ENCODE measurements around the gene CDK11A. TPM values are rescaled to one million over a fixed set of nuclear protein-coding genes. Genes with fewer than 3 reads are reported as not detected.
"Not testable (repeated sequence)": the region's sequence is repeated elsewhere in the genome, so short reads cannot be mapped to it uniquely, and the experiment has no call there.

The CDK11A gene
- total RNA-seq, 1 donor from 2014 or later, result 70.4 TPM

DNA sequence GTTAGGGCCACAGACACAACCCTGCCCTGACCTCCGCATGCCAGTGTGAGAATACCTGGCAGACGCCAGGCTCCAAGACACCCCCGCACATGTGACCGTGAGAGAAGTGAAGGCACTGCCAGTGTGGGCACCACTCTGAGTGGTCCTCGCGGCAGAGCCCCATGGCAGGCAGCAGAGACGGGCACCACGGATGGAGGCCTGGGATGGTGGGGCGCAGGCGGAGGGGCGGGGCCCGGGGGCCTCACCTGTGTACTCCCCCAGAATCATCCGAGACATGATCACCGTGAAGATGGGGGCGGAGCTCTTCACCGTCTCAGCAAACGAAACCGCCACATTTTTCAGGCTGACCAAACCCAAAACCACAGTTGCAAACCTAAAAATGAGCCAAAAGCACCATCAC is 48.9 kb downstream of the CDK11A start:
- intact Hi-C loops (cut with micrococcal nuclease); H3K27ac Mint-ChIP-seq; DNase-seq; H3K4me3 Mint-ChIP-seq; H3K27me3 Mint-ChIP-seq; H3K9me3 Mint-ChIP-seq: not testable (repeated sequence)
- peaks cover 20% of the 10 kb centered on the region for H3K4me1 Mint-ChIP-seq
- peaks cover 16% of the 10 kb centered on the region for H3K36me3 Mint-ChIP-seq (ENCODE audit: low read depth)

DNA sequence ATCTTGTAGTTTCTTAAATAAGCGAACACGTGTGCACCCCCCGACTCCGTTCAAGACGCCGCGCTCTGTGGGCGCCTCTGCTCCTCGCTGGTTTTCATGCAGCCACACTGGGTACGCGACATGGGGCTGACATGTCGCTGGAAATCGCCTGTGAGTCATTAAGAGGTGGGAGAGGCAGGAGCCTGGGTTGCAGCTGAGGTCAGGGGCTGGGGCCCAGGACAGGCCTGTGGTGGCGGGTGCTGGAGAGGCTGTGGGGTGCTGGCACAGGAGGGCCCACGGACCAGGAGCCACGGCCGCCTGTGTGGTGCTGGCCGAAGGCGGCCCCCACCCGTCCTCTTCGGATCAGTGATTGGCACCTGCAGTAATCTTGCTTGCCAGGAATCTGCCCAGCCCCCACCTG is 49.4 kb downstream of the CDK11A start:
- H3K9me3 Mint-ChIP-seq; H3K27me3 Mint-ChIP-seq; DNase-seq; H3K27ac Mint-ChIP-seq; H3K4me3 Mint-ChIP-seq; intact Hi-C loops (cut with micrococcal nuclease): not testable (repeated sequence)
- Mint-ChIP-seq H3K36me3 (ENCODE audit: low read depth) (peaks cover 17% of the 10 kb centered on the region), H3K4me1 (peaks cover 20% of the 10 kb centered on the region)

DNA sequence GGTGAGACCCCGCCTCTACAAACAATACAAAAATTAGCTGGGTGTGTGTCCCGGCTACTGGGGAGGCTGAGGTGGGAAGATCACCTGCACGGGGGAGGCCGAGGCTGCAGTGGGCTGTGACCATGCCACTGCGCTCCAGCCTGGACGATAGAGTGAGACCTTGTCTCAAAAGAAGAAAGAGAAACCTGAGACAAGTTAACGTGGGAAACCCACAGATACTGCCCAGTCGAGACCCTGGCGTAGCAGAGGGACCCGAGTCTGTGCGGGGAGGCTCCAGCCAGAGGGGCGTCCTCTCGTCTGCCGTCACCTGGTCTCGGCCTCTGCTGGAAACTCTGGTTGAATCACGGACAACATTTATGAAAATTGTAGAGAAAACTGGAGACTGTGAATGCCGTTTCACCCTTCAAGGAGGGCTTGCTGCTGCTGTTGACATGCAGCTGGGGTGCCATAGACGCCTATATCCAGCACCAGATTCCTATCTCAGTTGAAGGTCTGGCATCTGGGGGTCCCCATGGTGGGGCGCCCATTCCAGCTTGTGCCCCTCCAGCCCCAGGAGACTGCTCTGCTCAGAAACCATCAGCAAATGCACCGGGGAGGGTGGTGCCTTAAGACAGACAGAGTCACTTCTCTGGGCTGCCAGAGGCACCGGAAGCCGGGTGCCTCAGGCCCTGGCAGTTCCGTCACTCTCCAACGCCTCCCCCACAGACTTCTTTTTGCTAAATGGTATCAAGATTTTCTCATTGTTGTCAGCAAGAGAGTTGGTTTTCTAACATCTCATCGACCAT is 51.8 kb downstream of the CDK11A start:
- Mint-ChIP-seq H3K27me3 (no peaks in the 10 kb centered on the region), H3K4me1 (peaks cover 4% of the 10 kb centered on the region), H3K4me3 (no peak overlapping the region), H3K9me3 (no peaks in the 10 kb centered on the region), H3K27ac (no peak overlapping the region), H3K36me3 (ENCODE audit: low read depth) (peaks cover 19% of the 10 kb centered on the region)
- DNase-seq, result no peak
- intact Hi-C loops (cut with micrococcal nuclease), result no loop called here

DNA sequence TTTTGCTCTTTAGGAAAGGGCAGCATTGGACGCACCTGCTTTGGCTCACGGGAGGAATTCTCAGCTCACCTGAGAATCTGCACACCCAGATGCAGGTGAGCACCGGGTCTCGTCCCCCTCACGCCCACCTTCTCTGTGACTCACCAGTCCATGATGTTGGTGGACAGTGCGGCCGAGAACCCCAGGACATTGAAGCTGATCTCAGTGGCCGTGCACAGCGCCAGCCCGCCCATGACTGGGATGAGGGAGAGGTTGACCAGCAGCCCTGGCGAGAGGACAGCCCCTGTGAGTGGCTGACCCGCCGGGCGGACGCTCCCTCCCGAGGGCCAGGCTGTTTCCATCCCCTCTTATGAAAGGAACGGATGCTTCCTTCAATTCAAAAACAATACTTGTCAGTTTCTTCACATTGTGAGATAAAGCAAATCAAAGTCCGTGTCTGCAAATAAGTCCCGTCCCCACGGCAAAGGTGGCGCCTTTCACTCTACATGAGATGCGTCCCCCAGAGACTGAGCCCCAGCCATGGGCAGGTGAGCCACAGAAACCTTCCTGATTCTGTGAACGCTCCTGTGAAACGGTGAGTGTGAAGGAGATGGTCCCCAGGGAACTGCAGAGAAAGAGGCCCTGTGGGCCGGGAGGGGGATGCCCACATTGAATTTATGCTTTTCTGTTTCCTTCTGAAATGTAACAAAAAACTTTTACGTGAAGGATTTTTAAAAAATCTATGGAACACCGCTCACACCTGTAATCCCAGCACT is 52.6 kb downstream of the CDK11A start:
- intact Hi-C loops (cut with micrococcal nuclease), result no loop called here
- H3K4me1 Mint-ChIP-seq, result peaks cover 4% of the 10 kb centered on the region
- DNase-seq, result no peak
- H3K9me3 Mint-ChIP-seq, result no peaks in the 10 kb centered on the region
- no peak overlapping the region for H3K4me3 Mint-ChIP-seq
- H3K36me3 Mint-ChIP-seq (ENCODE audit: low read depth), result peaks cover 20% of the 10 kb centered on the region
- no peak overlapping the region for H3K27ac Mint-ChIP-seq
- no peaks in the 10 kb centered on the region for H3K27me3 Mint-ChIP-seq

DNA sequence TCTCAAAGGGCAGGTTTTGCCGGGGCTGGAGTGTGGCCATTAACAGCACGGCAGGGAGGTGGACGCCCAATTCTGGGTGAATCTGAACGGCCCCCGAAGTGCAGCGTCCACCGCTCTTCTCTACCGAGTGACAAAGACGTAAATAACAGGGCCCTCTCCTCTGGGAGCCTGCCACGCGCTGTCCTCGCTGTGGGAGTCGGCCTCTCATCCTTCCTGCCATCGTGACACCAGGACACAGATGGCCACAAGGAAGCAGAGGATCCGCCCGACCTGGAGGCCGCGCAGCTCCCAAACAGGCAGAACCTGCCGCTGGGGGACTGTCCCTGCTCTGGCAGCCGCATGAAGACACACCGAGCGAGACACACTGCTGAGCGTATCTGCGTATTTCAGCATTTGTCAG is 53.3 kb downstream of the CDK11A start:
- Mint-ChIP-seq H3K4me3 (no peak overlapping the region), H3K27me3 (no peaks in the 10 kb centered on the region), H3K36me3 (ENCODE audit: low read depth) (peaks cover 24% of the 10 kb centered on the region), H3K27ac (no peak overlapping the region), H3K9me3 (no peaks in the 10 kb centered on the region), H3K4me1 (peaks cover 4% of the 10 kb centered on the region)
- DNase-seq, result no peak
- intact Hi-C loops (cut with micrococcal nuclease), result no loop called here

DNA sequence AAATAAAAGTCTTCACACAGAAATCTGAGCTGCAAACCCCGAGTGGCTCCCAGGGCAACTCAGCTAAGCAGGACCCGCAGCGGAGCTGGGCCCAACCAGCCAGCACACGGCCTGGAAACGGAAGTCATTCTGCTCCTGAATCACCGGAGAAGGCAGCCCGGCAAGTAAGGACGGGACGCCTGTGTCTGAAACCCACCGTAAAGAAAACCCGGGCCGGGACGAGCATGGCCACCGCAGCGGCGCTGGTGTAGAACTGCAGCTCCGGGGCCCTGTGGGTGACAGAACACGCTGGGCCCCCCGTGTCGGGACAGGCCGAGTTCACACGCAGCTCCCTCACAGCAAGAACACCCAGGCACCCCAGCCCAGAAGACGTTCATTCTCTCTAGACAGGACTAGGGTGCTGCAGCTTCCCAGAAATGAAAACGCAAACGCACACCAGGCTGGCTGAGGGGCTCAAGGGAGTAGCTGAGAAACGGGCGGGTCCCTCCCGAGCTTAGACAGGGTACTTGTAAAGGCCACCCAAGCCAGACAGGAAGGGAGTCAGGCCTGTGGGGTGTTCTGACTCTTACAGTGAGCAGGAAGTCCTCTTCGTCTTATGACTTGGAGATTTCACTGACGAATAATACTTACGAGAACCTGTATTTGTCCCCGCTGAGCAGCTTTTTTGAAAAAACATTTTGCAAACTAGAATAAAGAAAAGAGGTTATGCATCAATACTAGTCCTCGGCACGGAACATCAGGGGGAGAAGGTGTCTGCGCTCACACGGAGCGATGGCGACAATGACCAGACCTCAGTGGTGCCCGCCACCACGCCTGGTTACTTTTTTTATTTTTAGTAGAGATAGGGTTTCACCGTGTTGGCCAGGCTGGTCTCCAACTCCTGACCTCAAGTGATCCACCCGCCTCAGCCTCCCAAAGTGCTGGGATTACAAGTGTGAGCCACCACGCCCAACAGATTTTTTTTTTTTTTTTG is 54.4 kb downstream of the CDK11A start:
- intact Hi-C loops (cut with micrococcal nuclease), result no loop called here
- Mint-ChIP-seq H3K36me3 (ENCODE audit: low read depth) (peaks cover 25% of the 10 kb centered on the region), H3K4me1 (peaks cover 4% of the 10 kb centered on the region), H3K27me3 (no peaks in the 10 kb centered on the region), H3K4me3 (no peak overlapping the region), H3K9me3 (no peaks in the 10 kb centered on the region), H3K27ac (no peak overlapping the region)
- no peak for DNase-seq

DNA sequence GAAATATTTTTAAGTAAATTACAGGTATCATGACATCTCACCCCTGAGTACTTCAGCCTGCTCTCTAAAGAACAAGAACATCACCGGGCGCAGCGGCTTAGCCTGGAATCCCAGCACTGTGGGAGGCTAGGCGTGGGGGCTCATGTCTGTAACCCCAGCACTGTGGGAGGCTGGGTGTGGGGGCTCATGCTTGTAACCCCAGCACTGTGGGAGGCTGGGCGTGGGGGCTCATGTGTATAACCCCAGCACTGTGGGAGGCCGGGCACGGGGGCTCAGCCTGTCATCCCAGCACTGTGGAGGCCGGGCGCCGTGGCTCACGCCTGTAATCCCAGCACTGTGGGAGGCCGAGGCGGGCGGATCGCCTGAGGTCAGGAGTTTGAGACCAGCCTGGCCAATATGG is 57.6 kb downstream of the CDK11A start:
- no peak overlapping the region for H3K4me3 Mint-ChIP-seq
- intact Hi-C loops (cut with micrococcal nuclease), result no loop called here
- peaks cover 3% of the 10 kb centered on the region for H3K4me1 Mint-ChIP-seq
- H3K9me3 Mint-ChIP-seq, result no peaks in the 10 kb centered on the region
- no peaks in the 10 kb centered on the region for H3K27me3 Mint-ChIP-seq
- peaks cover 21% of the 10 kb centered on the region for H3K36me3 Mint-ChIP-seq (ENCODE audit: low read depth)
- H3K27ac Mint-ChIP-seq, result no peak overlapping the region
- no peak for DNase-seq

DNA sequence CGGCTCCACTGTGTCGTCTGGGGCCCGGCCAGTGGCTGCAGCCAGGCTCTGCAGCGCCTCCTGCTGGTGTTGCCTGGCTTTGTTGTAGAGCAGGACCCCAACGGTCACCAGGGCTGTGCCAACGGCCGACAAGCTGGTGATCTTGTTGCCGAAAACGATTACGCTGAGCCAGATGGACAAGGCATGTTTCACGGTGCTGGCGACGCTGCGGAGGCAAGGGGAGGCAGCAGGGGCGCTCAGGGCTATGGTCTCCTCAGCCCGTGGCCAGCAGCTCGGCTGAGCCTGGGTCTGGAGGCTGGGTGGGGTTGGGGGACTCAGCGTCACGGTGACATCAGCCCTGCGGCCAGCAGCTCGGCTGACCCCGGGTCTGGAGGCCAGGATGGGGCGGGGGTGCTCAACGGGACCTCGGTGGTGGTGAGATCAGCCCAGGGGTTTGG is 58.3 kb downstream of the CDK11A start:
- H3K36me3 Mint-ChIP-seq (ENCODE audit: low read depth), result peaks cover 16% of the 10 kb centered on the region
- peak; percentile 78 for DNase-seq
- no peaks in the 10 kb centered on the region for H3K9me3 Mint-ChIP-seq
- no peaks in the 10 kb centered on the region for H3K27me3 Mint-ChIP-seq
- no peak overlapping the region for H3K27ac Mint-ChIP-seq
- no peak overlapping the region for H3K4me3 Mint-ChIP-seq
- intact Hi-C loops (cut with micrococcal nuclease), result no loop called here
- H3K4me1 Mint-ChIP-seq, result peaks cover 3% of the 10 kb centered on the region

DNA sequence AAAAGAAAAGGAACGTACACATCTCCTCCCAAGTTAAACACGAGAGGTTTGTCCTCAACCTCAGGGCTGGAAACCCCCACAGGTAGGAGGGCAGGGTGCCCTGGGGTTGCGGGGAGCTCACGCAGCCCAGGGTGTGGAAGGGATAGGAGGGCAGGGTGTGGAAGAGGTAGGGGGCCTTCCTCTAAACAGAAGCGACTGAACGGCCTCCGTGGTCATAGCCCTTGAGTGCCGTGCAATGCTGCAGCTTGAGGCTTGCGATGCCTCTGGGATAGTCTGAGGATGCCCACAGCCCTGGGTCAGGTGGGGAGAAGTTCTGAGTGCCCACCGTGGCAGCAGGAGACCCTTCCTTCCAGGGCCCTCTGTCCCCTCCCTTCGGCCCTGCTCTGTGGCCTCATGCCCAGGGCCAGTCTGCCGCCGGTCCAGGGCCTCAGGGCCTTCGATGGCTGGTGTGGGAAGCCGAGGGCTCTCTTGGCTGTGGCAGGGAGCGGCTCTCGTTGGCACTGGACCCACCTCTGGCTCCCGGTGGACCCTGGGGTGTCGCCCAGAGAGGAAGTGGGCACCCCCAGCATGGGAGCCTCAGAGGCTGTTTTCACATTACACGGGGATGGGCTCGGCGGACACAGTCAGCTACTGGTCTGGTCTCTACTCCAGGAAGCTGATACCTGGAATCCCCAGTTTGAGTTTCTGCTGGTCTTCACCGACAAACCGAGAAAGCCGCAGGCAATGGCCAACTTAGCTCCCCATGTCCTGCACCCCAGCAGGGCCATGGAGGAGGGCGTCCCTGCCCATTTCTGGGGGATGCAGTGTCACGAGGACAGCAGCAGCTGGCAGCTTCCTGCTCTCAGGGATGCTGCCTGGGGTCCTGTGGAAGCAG is 59.0 kb downstream of the CDK11A start:
- no peak overlapping the region for H3K4me3 Mint-ChIP-seq
- no peaks in the 10 kb centered on the region for H3K27me3 Mint-ChIP-seq
- intact Hi-C loops (cut with micrococcal nuclease), result no loop called here
- peaks cover 3% of the 10 kb centered on the region for H3K4me1 Mint-ChIP-seq
- no peaks in the 10 kb centered on the region for H3K9me3 Mint-ChIP-seq
- no peak overlapping the region for H3K27ac Mint-ChIP-seq
- no peak for DNase-seq
- H3K36me3 Mint-ChIP-seq (ENCODE audit: low read depth), result peaks cover 14% of the 10 kb centered on the region

DNA sequence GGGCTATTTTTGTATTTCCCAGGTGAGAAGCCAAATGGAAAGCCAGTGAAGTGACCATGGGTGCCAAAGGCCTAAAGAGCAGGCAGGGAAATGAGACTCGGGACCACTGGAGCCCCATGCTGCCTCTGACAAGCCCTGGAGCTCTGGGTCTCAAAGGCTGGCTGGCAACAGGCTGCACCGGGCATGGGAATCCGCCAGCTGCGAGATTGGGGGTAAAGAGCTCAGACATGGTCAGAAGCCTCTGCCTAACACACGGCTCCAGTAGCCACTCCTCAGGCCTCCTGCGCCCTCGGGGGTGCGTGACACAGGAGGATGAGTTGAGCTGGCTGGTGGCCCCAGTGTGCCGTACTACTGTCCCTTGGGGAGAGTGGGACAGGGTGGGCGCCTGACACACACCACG is 59.8 kb downstream of the CDK11A start:
- H3K4me1 Mint-ChIP-seq; H3K27me3 Mint-ChIP-seq; intact Hi-C loops (cut with micrococcal nuclease); DNase-seq; H3K27ac Mint-ChIP-seq; H3K9me3 Mint-ChIP-seq; H3K4me3 Mint-ChIP-seq: not testable (repeated sequence)
- peaks cover 12% of the 10 kb centered on the region for H3K36me3 Mint-ChIP-seq (ENCODE audit: low read depth)

DNA sequence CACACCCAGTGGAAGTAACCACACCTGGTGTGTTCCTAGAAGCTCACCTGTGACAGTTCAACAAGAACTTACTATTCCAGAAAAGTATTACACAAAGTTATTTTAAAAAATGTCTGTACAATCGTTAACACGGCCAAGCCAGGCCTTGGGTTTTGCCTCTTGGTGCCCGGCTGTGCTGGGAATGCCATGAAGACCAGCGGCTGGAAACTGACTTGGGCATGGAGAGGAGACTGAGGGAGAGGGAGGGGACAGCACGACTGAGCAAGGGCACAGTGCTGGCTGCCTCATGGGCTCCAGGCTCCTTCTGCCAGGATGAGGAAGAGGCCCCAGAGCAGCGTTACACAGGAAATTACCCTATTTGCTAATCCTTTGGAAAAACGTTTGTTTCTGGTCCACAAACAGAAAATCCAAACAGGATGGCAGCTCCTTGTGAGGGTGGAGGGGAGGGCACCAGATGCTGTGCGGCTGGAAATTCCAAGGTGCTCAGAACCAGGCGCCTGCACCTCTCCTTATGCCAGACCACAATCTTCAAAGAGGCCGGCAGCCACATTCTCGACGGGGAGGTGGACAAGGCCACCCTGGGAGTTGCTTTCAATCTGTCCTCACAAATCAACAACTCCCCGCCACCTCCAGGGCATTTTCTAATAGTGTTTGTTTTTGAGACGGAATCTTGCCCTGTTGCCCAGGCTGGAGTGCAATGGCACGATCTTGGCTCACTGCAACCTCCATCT is 61.2 kb downstream of the CDK11A start:
- peaks cover 13% of the 10 kb centered on the region for H3K36me3 Mint-ChIP-seq (ENCODE audit: low read depth)
- H3K9me3 Mint-ChIP-seq; H3K4me1 Mint-ChIP-seq; intact Hi-C loops (cut with micrococcal nuclease); H3K4me3 Mint-ChIP-seq; H3K27ac Mint-ChIP-seq; H3K27me3 Mint-ChIP-seq; DNase-seq: not testable (repeated sequence)

DNA sequence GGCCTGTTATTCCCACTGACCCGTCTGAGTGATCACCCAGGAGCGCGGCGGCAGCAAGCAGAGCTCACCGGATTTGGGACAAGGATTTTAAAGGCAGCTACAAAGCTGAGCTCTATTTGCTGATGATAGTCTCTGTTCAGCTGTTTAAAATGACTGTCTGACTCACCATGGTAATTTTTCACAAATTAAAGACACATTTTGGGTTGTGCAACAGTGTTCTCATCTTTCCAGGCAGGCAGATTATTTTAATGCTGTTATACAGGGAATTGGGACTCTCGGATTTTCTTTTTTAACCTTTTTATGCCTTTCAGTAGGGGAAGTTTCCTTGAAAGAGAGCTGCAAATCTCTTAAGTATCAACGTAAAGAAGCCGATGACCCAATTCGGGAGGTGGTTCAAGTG is 61.8 kb downstream of the CDK11A start:
- H3K36me3 Mint-ChIP-seq (ENCODE audit: low read depth), result peaks cover 11% of the 10 kb centered on the region
- not testable (repeated sequence) for DNase-seq, H3K9me3 Mint-ChIP-seq

More for the DNA sequence above, 61.8 kb downstream of the CDK11A start:
- H3K27me3 Mint-ChIP-seq; H3K27ac Mint-ChIP-seq; intact Hi-C loops (cut with micrococcal nuclease); H3K4me3 Mint-ChIP-seq; H3K4me1 Mint-ChIP-seq: not testable (repeated sequence)
